ENCODE data around the gene ZNF565.

The ZNF565 gene

GRCh38 chr19:36149673-36150406, 64.6 kb downstream of the ZNF565 start:
- H3K4me3 ChIP-seq, result no peak overlapping the region
- H4K20me1 ChIP-seq, result peaks cover 6 to 88% (median 46%) of the 10 kb centered on the region in 11 experiments; a peak in 18 of 22 replicates
- H3K4me1 ChIP-seq, result no peaks in the 10 kb centered on the region
- H3K27me3 ChIP-seq, result no peaks in the 10 kb centered on the region
- no peak overlapping the region for H3K27ac ChIP-seq
- peak overlapping the region in 1 of 11 experiments; percentile 7; a peak in 1 of 22 replicates for H3K9ac ChIP-seq
- no peak overlapping the region for H3K4me2 ChIP-seq
- peaks cover 75 to 98% (median 87%) of the 10 kb centered on the region in 11 experiments for H3K36me3 ChIP-seq
- TF ChIP-seq Cebpa-rat (IDR thresholded peaks at IDR 0.05), result no peak
- no peaks in the 10 kb centered on the region for H3K9me3 ChIP-seq (replicated peaks in 1 of 11)

GRCh38 chr19:36144624-36145023, 69.8 kb downstream of the ZNF565 start:
- H4K20me1 ChIP-seq, result peaks cover 20 to 78% (median 58%) of the 10 kb centered on the region in 11 experiments
- H3K36me3 ChIP-seq, result peaks cover 73 to 83% (median 77%) of the 10 kb centered on the region in 11 experiments
- H3K9ac ChIP-seq, result no peak overlapping the region
- H3K9me3 ChIP-seq (replicated peaks in 1 of 11), result no peaks in the 10 kb centered on the region
- H3K27me3 ChIP-seq, result no peaks in the 10 kb centered on the region
- H3K4me2 ChIP-seq, result no peak overlapping the region
- no peak overlapping the region for H3K4me3 ChIP-seq
- no peak for TF ChIP-seq Cebpa-rat (IDR thresholded peaks at IDR 0.05)
- peaks cover 8 to 13% (median 9%) of the 10 kb centered on the region in 10 experiments for H3K4me1 ChIP-seq
- H3K27ac ChIP-seq, result no peak overlapping the region

- no peak overlapping the region for H3K9ac ChIP-seq
- peaks cover 20 to 59% (median 46%) of the 10 kb centered on the region in 11 experiments for H4K20me1 ChIP-seq
- H3K27ac ChIP-seq, result no peak overlapping the region
- no peak overlapping the region for H3K4me3 ChIP-seq
- no peak overlapping the region for H3K4me2 ChIP-seq
- H3K27me3 ChIP-seq, result no peaks in the 10 kb centered on the region
- peaks cover 15 to 27% (median 20%) of the 10 kb centered on the region in 10 experiments for H3K4me1 ChIP-seq
- H3K9me3 ChIP-seq (replicated peaks in 1 of 11), result no peaks in the 10 kb centered on the region
- H3K36me3 ChIP-seq, result peaks cover 54 to 62% (median 58%) of the 10 kb centered on the region in 11 experiments
- TF ChIP-seq Cebpa-rat (IDR thresholded peaks at IDR 0.05), result no peak
These were observed 72.0 kb downstream of the ZNF565 start for GRCh38 chr19:36142496-36142895.

GRCh38 chr19:36142046-36142445, 72.4 kb downstream of the ZNF565 start:
- Histone ChIP-seq H3K4me2 (peak overlapping the region; percentile 30 to 91 (median 69)), H3K27ac (peak overlapping the region in 1 of 11 experiments; percentile 5; a peak in 2 of 22 replicates), H4K20me1 (peaks cover 20 to 54% (median 42%) of the 10 kb centered on the region in 11 experiments), H3K9ac (peak overlapping the region in 2 of 11 experiments; percentile 5; a peak in 1 of 22 replicates), H3K4me1 (peaks cover 15 to 29% (median 20%) of the 10 kb centered on the region in 10 experiments), H3K9me3 (replicated peaks in 1 of 11) (no peaks in the 10 kb centered on the region), H3K36me3 (peaks cover 50 to 58% (median 54%) of the 10 kb centered on the region in 11 experiments), H3K27me3 (no peaks in the 10 kb centered on the region), H3K4me3 (peak overlapping the region in 4 of 10 experiments; percentile 90 to 99 (median 95); a peak in 5 of 20 replicates)
- no peak for TF ChIP-seq Cebpa-rat (IDR thresholded peaks at IDR 0.05)

GRCh38 chr19:36141039-36141927, 73.2 kb downstream of the ZNF565 start:
- Histone ChIP-seq H3K9me3 (replicated peaks in 1 of 11) (no peaks in the 10 kb centered on the region), H3K9ac (peak overlapping the region; percentile 92 to 98 (median 97); a peak in 21 of 22 replicates), H4K20me1 (peaks cover 16 to 46% (median 34%) of the 10 kb centered on the region in 11 experiments), H3K4me3 (peak overlapping the region; percentile 84 to 99 (median 96)), H3K27me3 (no peaks in the 10 kb centered on the region), H3K4me1 (peaks cover 15 to 37% (median 22%) of the 10 kb centered on the region in 10 experiments), H3K4me2 (peak overlapping the region; percentile 30 to 91 (median 82)), H3K36me3 (peaks cover 42 to 50% (median 46%) of the 10 kb centered on the region in 11 experiments), H3K27ac (peak overlapping the region in 10 of 11 experiments; percentile 91 to 98 (median 94); a peak in 20 of 22 replicates)
- TF ChIP-seq Cebpa-rat (IDR thresholded peaks at IDR 0.05), result no peak

GRCh38 chr19:36140304-36141038, 74.0 kb downstream of the ZNF565 start:
- H3K27me3 ChIP-seq, result no peaks in the 10 kb centered on the region
- H3K9me3 ChIP-seq (replicated peaks in 1 of 11), result no peaks in the 10 kb centered on the region
- H3K27ac ChIP-seq, result peak overlapping the region; percentile 91 to 98 (median 93)
- peaks cover 15 to 42% (median 22%) of the 10 kb centered on the region in 10 experiments for H3K4me1 ChIP-seq
- H3K36me3 ChIP-seq, result peaks cover 34 to 42% (median 38%) of the 10 kb centered on the region in 11 experiments
- H3K9ac ChIP-seq, result peak overlapping the region; percentile 92 to 98 (median 97)
- no peak for TF ChIP-seq Cebpa-rat (IDR thresholded peaks at IDR 0.05)
- peak overlapping the region; percentile 84 to 99 (median 96) for H3K4me3 ChIP-seq
- peak overlapping the region; percentile 52 to 91 (median 78) for H3K4me2 ChIP-seq
- peaks cover 14 to 38% (median 27%) of the 10 kb centered on the region in 11 experiments for H4K20me1 ChIP-seq

- Histone ChIP-seq H3K4me1 (peaks cover 15 to 42% (median 22%) of the 10 kb centered on the region in 10 experiments), H3K4me2 (peak within 1 kb of the TSS; percentile 68 to 91 (median 83)), H3K27ac (peak within 1 kb of the TSS; percentile 91 to 98 (median 93)), H3K9ac (peak within 1 kb of the TSS; percentile 92 to 98 (median 97)), H3K27me3 (no peaks in the 10 kb centered on the region), H3K4me3 (peak within 1 kb of the TSS; percentile 84 to 99 (median 96)), H3K36me3 (peaks cover 27 to 34% (median 30%) of the 10 kb centered on the region in 11 experiments), H3K9me3 (replicated peaks in 1 of 11) (no peaks in the 10 kb centered on the region), H4K20me1 (peaks cover 14 to 30% (median 24%) of the 10 kb centered on the region in 11 experiments)
- TF ChIP-seq Cebpa-rat (IDR thresholded peaks at IDR 0.05), result no peak
These were observed 74.8 kb downstream of the ZNF565 start, which contains the start of gene CAPNS1 for GRCh38 chr19:36139473-36140303. Gene CAPNS1 (plus strand): TSS chr19:36140066. CDS start chr19:36141012, 946 bp downstream.
